GM12874 (cell line): Measurements from ENCODE around the gene DIMT1.

Experiments used
- TF ChIP-seq, protein P1 (sequence below): IDR thresholded peaks from 2 replicates; pipeline ENCODE4 v1.5.1; 2011; ENCODE audit warnings: low read depth, mild to moderate bottlenecking, control low read depth, low read length, moderate library complexity; ENCODE audit not compliant: insufficient read depth

The DIMT1 gene

DNA sequence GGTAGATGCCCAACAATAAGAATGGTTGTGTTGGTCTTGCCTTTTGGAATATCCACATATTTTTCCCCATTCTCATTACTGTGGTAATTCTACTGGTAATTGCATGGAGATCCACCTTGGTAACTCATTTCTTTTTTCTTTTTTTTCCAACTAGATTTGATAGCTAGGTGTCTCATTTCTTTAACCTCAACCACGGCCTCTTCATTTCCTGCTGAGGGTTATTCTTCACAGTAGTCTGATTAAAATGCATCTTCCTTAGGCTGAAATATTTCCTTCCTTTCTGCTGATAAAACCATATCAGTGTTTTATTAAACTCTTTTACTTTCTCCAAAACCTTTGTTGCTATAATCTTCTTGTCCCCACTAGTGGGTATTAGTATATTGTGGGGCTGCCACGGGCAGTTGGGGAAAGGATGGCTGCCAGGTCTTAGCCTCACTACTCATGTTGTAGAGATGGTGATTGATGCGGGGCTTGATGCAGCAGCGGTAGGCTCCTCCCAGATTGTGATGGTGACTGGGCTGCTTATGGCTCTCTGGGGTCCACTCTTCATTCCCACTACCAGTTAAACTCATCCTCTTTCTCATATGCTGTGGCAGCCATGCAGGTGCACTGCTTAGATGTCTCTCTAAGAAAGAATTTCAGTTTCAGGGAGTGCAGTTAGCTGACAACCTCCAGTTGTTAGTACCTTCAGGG is 61.8 kb downstream of the DIMT1 start:
- TF ChIP-seq, protein P1, sequence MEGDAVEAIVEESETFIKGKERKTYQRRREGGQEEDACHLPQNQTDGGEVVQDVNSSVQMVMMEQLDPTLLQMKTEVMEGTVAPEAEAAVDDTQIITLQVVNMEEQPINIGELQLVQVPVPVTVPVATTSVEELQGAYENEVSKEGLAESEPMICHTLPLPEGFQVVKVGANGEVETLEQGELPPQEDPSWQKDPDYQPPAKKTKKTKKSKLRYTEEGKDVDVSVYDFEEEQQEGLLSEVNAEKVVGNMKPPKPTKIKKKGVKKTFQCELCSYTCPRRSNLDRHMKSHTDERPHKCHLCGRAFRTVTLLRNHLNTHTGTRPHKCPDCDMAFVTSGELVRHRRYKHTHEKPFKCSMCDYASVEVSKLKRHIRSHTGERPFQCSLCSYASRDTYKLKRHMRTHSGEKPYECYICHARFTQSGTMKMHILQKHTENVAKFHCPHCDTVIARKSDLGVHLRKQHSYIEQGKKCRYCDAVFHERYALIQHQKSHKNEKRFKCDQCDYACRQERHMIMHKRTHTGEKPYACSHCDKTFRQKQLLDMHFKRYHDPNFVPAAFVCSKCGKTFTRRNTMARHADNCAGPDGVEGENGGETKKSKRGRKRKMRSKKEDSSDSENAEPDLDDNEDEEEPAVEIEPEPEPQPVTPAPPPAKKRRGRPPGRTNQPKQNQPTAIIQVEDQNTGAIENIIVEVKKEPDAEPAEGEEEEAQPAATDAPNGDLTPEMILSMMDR = no peak

DNA sequence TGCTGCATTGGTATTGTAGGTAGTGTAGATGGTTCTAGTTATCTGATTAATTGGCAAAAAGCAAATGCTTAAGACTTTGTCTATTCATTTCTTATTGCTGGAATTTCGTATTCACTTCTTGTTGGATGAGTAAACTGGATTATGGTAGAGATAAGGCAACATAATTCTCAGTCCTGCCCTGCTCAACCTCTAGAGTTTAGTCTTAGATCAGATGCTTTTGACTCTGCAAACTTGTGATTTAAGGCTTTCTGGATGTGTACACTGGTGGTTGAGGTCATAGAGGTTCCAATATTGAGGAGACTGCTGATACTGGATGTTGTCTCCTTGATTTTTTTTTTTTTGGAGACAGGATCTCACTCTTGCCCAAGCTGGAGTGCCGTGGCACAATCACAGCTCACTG is 62.7 kb downstream of the DIMT1 start:
- TF ChIP-seq, protein P1 = no peak

DNA sequence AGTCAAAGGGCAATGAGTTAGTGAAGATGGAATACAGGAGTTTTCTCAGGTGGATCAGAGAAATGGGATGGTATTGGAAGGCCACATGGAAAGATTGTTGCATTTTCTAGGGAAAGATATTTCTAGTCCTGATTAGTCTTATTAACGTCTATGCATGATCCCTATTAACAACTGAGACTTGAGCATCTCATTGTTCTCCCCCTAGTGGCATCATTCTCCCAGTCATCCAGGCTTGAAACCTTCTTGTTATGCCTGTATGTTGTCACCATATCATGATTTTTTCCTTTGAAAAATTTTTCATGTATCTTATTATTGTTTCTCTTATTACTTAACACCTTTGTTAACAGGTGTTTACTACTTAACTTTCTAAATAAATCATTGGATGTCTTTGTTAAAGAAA is 63.3 kb downstream of the DIMT1 start:
- TF ChIP-seq, protein P1 = peak; percentile 49; the same call in 1 of the 2 replicates
